Endothelial cell of umbilical vein (primary cell): ENCODE measurements around the gene ANKFN1. TPM values are rescaled to one million over a fixed set of nuclear protein-coding genes. Genes with fewer than 3 reads are reported as not detected.

Source experiments
- BruUV-seq: library from RNA; stranded (reverse); fragments of 400-500 nt; replicated peaks from 2 replicates; lab custom pipeline; 2021; lab: Mats Ljungman, UMichigan
- CTCF ChIA-PET: fragments of 300-600, 350-600 bp; sonication (Branson Sonifier 250); formaldehyde crosslinking; loops from one replicate; lab custom pipeline; 2021; ENCODE audit warnings: antibody characterized with exemption, inconsistent platforms; lab: Charles Lee
- POLR2A ChIA-PET: fragments of 300-600, 350-600 bp; sonication (Branson Sonifier 250); formaldehyde crosslinking; loops from one replicate; lab custom pipeline; 2021; ENCODE audit warnings: antibody characterized with exemption, inconsistent platforms; lab: Charles Lee
- DNase-seq: peaks from one replicate; pipeline ENCODE4 v3.0.0-alpha.2; 2011; ENCODE audit warnings: low read depth, low spot score
- FAIRE-seq: peaks from 2 replicates; lab custom pipeline; 2011; peaks lifted over from hg19 to GRCh38; lab: Jason Lieb, UNC
- H2AFZ ChIP-seq: 2 replicates; pipeline ENCODE4 v1.6.0; 2012; ENCODE audit warnings: low read depth, low read length, control low read depth, inconsistent platforms
- H3K27ac ChIP-seq: 2 replicates; pipeline ENCODE4 v1.5.1; 2011; ENCODE audit warnings: low read depth, mild to moderate bottlenecking, control low read depth, low read length, moderate library complexity; ENCODE audit not compliant: insufficient read depth
- H3K27me3 ChIP-seq, 2 experiments: 2 replicates each; pipeline versions ENCODE4 v1.6.0 to v1.6.1; 2011; ENCODE audit warnings: low read length in 2 of 2, mixed read lengths in 1 of 2; ENCODE audit not compliant: control insufficient read depth in 2 of 2, insufficient read depth in 2 of 2
- H3K36me3 ChIP-seq, 2 experiments: 2 replicates in 1 of 2; 3 replicates in 1 of 2; pipeline ENCODE4 v1.5.1; 2011; ENCODE audit warnings: low read length in 2 of 2, mild to moderate bottlenecking in 1 of 2, moderate library complexity in 1 of 2; ENCODE audit not compliant: control insufficient read depth in 2 of 2, insufficient read depth in 2 of 2; ENCODE audit errors: extremely low read depth in 1 of 2
- H3K4me1 ChIP-seq: 3 replicates; pipeline ENCODE4 v1.5.1; 2011; ENCODE audit warnings: mild to moderate bottlenecking, low read length; ENCODE audit not compliant: control insufficient read depth, insufficient read depth; ENCODE audit errors: extremely low read depth
- H3K4me2 ChIP-seq: 2 replicates; pipeline ENCODE4 v1.6.1; 2011; ENCODE audit warnings: low read length, control low read depth, mixed read lengths; ENCODE audit not compliant: insufficient read depth
- H3K4me3 ChIP-seq, 3 experiments: fragments of 200-600 bp in 1 of 3; sonication (generic), shearing (Covaris generic) in 1 of 3; replicated peaks in 1 of 3; 2 replicates each; pipeline ENCODE4 v1.5.1; 2011 to 2016; ENCODE audit warnings: control low read depth in 3 of 3, low read length in 3 of 3, mild to moderate bottlenecking in 2 of 3, inconsistent platforms in 1 of 3, low read depth in 1 of 3, moderate library complexity in 1 of 3; ENCODE audit not compliant: insufficient read depth in 1 of 3
- H3K79me2 ChIP-seq: 2 replicates; pipeline ENCODE4 v1.6.0; 2012; ENCODE audit warnings: low read length, inconsistent platforms; ENCODE audit not compliant: control insufficient read depth, insufficient read depth
- H3K9ac ChIP-seq: replicated peaks from 2 replicates; pipeline ENCODE3; 2011; ENCODE audit warnings: low read length, control low read depth; ENCODE audit not compliant: insufficient read depth; ENCODE audit errors: extremely low read depth
- H3K9me1 ChIP-seq: replicated peaks from 3 replicates; pipeline ENCODE4 v1.6.0; 2011; ENCODE audit warnings: mild to moderate bottlenecking, low read length; ENCODE audit not compliant: control insufficient read depth, insufficient read depth; ENCODE audit errors: extremely low read depth
- H3K9me3 ChIP-seq: replicated peaks from 2 replicates; pipeline ENCODE4 v1.5.1; 2012; ENCODE audit warnings: low read length, inconsistent platforms; ENCODE audit not compliant: control insufficient read depth, insufficient read depth
- H4K20me1 ChIP-seq: replicated peaks from 2 replicates; pipeline ENCODE3; 2011; ENCODE audit warnings: mild to moderate bottlenecking, low read length; ENCODE audit not compliant: control insufficient read depth, insufficient read depth; ENCODE audit errors: extremely low read depth
- FOS ChIP-seq: IDR thresholded peaks from 2 replicates; pipeline ENCODE4 v1.6.1; 2011; ENCODE audit warnings: mild to moderate bottlenecking, low read length, moderate library complexity, borderline replicate concordance; ENCODE audit not compliant: insufficient read depth
- JUN ChIP-seq: IDR thresholded peaks from 2 replicates; pipeline ENCODE4 v1.6.1; 2011; ENCODE audit warnings: borderline replicate concordance, low read depth; ENCODE audit not compliant: insufficient read length, insufficient read depth
- POLR2A ChIP-seq: IDR thresholded peaks from 2 replicates; pipeline ENCODE4 v1.6.1; 2012; ENCODE audit warnings: low read depth, mild to moderate bottlenecking, control low read depth, low read length
- dilution Hi-C: fragments of 300-500 bp; cut with MboI; formaldehyde crosslinking; loops from one replicate; pipeline ENCODE4 v1.15.0; 2019; ENCODE audit warnings: low sequenced_read_pairs; ENCODE audit not compliant: extremely low pct_ligation_motif_present
- intact Hi-C: fragments of 100-400 bp; cut with micrococcal nuclease; formaldehyde crosslinking; loops from one replicate; pipeline ENCODE4 v1.10.0; 2022
- polyA plus RNA-seq, 4 experiments: library from polyadenylated mRNA; depleted of rRNA in 3 of 4; stranded (reverse) in 3 of 4; unstranded in 1 of 4; fragments of >200 nt; gene quantifications; 2 replicates each; pipeline versions ENCODE4 v1.2.1 to v1.2.3, GENCODE V29; 2011 to 2012; ENCODE audit warnings: missing spikeins in 1 of 4
- total RNA-seq: library from RNA; stranded (reverse); gene quantifications from 2 replicates; pipeline ENCODE4 v1.2.3, GENCODE V29; 2021
- TF ChIP-seq, protein P1 (sequence below), 2 donors: IDR thresholded peaks; 1 replicate in 1 of 2; 2 replicates in 1 of 2; pipeline ENCODE4 v1.5.1; 2011; ENCODE audit warnings: low read length in 2 of 2, mild to moderate bottlenecking in 2 of 2, moderate library complexity in 2 of 2, control low read depth in 1 of 2, inconsistent platforms in 1 of 2, low read depth in 1 of 2; ENCODE audit not compliant: insufficient read depth in 1 of 2; ENCODE audit errors: extremely low read depth in 1 of 2

ANKFN1 gene
- total and polyA plus RNA-seq, 2 donors (not counting 3 experiments of a cell fraction or from before 2014, with no cell fraction given): 0.15 TPM; not detected in 1

DNA sequence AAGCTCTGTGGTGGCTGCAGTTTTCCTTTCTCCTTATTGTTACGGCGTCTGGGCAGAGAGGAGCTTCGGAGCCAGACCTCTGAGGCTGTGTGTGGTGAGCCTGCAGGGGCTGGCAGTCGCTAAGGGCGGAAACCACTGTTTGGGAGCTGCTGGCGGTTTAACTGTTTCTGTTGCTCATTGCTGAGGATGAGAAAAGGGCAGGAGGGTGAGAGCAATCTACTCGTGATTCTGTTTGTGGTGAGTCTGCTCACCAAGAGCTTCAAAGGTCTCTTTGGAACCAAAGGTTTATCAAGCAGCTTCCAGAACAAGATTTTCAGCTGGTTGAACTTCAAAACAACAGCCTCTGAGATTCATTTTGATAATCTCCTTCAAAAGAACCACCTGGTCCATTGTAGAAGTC lies 143.9 kb downstream of the ANKFN1 start:
- no peaks in the 10 kb centered on the region for H4K20me1 ChIP-seq
- ChIA-PET CTCF (interaction anchor here (1.7 kb wide), 1 partner anchor 23 kb away, joined by 6 read pairs; no protein-coding TSS in a partner anchor), POLR2A (no interaction called here)
- no peaks in the 10 kb centered on the region for H3K36me3 ChIP-seq
- H3K4me3 ChIP-seq: no peak overlapping the region
- TF ChIP-seq, protein P1, sequence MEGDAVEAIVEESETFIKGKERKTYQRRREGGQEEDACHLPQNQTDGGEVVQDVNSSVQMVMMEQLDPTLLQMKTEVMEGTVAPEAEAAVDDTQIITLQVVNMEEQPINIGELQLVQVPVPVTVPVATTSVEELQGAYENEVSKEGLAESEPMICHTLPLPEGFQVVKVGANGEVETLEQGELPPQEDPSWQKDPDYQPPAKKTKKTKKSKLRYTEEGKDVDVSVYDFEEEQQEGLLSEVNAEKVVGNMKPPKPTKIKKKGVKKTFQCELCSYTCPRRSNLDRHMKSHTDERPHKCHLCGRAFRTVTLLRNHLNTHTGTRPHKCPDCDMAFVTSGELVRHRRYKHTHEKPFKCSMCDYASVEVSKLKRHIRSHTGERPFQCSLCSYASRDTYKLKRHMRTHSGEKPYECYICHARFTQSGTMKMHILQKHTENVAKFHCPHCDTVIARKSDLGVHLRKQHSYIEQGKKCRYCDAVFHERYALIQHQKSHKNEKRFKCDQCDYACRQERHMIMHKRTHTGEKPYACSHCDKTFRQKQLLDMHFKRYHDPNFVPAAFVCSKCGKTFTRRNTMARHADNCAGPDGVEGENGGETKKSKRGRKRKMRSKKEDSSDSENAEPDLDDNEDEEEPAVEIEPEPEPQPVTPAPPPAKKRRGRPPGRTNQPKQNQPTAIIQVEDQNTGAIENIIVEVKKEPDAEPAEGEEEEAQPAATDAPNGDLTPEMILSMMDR (IDR thresholded peaks at IDR 0.05; ENCODE audit: extremely low read depth in 1 of 2, insufficient read depth in 1 of 2, low read depth in 1 of 2, low read length in 2 of 2): no peak
- H2AFZ ChIP-seq: peak overlapping the region; percentile 81
- no peak overlapping the region for H3K27ac ChIP-seq
- DNase-seq (peak; percentile 7), FAIRE-seq (no peak)
- intact Hi-C loops: no loop called here
- dilution Hi-C loops: loop anchor here (10.0 kb wide), 1 partner anchor 122 kb away; no protein-coding TSS in a partner anchor
- H3K4me2 ChIP-seq: no peak overlapping the region
- no peaks in the 10 kb centered on the region for H3K9me1 ChIP-seq
- H3K79me2 ChIP-seq: no peaks in the 10 kb centered on the region
- H3K27me3 ChIP-seq: peaks cover 7 to 8% of the 10 kb centered on the region in 2 experiments
- no peak overlapping the region for H3K9ac ChIP-seq
- peaks cover 8% of the 10 kb centered on the region for H3K4me1 ChIP-seq
- no TSS peak for BruUV-seq
- H3K9me3 ChIP-seq: no peaks in the 10 kb centered on the region

DNA sequence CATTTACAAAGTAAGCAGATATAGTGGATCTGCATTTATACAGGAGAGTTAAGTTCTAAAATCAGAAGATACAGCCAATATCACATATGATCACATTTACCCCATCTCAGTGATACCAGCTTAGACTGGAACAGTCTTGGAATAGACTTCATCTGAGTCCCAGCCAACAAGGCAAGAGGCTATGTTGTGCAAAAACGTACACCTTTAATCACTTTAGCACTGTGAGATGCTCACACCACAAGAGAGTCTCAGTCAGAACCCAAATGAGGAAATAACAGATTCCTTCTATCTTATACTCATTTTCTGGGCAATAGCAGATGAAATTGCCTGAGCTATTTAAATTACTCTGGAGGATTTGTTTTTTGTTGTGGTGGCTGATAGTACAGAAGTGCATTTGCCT lies 145.6 kb downstream of the ANKFN1 start:
- DNase-seq (no peak), FAIRE-seq (no peak)
- ChIA-PET POLR2A (no interaction called here), CTCF (interaction anchor here (1.4 to 1.8 kb wide), 2 partner anchors 9 to 21 kb away, joined by 3 to 6 read pairs; no protein-coding TSS in a partner anchor)
- intact Hi-C loops: no loop called here
- Histone ChIP-seq H4K20me1 (no peaks in the 10 kb centered on the region), H3K4me2 (no peak overlapping the region), H3K36me3 (no peaks in the 10 kb centered on the region), H3K4me1 (no peaks in the 10 kb centered on the region), H3K9me1 (no peaks in the 10 kb centered on the region), H2AFZ (no peak overlapping the region), H3K9ac (no peak overlapping the region), H3K27me3 (peaks cover 10 to 11% of the 10 kb centered on the region in 2 experiments), H3K27ac (no peak overlapping the region), H3K9me3 (no peaks in the 10 kb centered on the region), H3K79me2 (no peaks in the 10 kb centered on the region), H3K4me3 (no peak overlapping the region)
- BruUV-seq: no TSS peak
- TF ChIP-seq JUN (no peak), FOS (no peak), POLR2A (no peak)
- dilution Hi-C loops: loop anchor here (10.0 kb wide), 1 partner anchor 124 kb away; no protein-coding TSS in a partner anchor
